Epidermal melanocyte (primary cell): ENCODE data around the gene BAHD1.

Experiments used
- DNase-seq: peaks from one replicate; pipeline ENCODE4 v3.0.0; 2011; ENCODE audit warnings: low spot score; ENCODE audit not compliant: insufficient read length

Gene BAHD1

DNA sequence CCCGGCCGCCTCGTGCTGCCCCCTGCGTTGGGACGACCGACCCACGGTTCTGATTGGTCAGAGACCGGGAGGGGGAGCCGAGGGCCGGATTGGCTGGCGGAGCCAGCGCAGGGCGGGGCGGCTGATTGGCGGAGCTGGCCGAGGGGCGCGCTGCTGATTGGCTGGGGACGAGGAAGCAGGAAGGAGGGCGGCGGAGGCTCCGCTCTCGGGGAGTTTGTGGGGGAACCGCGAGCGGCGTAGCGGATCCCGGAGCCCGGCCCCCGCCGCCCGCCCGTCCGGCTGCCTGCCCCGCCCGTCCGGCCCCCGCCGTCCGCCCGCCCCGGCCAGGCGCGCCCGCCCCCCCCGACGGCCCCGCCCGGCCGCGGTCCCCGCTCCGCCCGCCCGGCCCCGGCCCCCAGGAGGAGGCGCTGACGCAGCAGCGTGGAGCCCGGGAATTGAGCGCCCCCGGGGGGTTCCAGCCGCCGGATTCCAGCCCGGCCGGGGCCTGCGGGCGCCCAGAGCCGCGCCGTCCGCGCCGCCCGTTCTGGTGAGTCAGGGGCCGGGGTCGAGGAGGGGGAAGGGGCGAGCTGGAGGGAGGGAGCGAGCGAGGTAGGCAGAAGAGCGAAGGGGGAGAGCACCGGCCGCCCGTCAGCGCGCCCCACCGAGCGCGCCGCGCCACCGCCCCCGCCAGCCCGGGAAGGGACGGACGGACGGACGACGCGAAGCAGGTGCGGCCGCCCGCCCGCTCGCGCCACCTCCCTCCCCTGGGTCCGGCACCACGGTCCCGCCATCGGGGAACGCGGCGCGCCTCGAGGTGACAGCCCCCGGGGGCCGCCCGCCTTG is at the start of gene BAHD1:
Gene BAHD1, plus strand, starts transcription at position 211 of the 822 bp plus-strand sequence. CDS start 17,512 bp downstream, outside the sequence.
- peak; percentile 100 for DNase-seq

- no peak for DNase-seq
These were observed 47.5 kb upstream of the BAHD1 start for GRCh38 chr15:40392986-40393948.

- no peak for DNase-seq
These were observed 42.9 kb upstream of the BAHD1 start for GRCh38 chr15:40397688-40398412.

GRCh38 chr15:40398413-40398873 is 42.3 kb upstream of the BAHD1 start:
- DNase-seq: no peak

DNA sequence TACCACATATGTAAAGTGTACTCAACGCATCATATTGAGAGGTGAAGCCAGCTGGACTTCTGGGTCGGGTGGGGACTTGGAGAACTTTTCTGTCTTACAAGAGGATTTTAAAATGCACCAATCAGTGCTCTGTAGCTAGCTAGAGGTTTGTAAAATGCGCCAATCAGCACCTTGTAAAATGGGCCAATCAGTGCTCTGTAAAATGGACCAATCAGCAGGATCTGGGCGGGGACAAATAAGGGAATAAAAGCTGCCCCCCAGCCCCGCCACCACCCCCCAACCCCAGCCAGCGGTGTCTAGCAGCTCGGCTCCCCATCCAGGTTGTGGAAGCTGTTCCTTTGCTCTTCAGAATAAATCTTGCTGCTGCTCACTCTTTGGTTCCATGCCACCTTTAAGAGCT is 41.4 kb upstream of the BAHD1 start:
- DNase-seq: no peak

DNA sequence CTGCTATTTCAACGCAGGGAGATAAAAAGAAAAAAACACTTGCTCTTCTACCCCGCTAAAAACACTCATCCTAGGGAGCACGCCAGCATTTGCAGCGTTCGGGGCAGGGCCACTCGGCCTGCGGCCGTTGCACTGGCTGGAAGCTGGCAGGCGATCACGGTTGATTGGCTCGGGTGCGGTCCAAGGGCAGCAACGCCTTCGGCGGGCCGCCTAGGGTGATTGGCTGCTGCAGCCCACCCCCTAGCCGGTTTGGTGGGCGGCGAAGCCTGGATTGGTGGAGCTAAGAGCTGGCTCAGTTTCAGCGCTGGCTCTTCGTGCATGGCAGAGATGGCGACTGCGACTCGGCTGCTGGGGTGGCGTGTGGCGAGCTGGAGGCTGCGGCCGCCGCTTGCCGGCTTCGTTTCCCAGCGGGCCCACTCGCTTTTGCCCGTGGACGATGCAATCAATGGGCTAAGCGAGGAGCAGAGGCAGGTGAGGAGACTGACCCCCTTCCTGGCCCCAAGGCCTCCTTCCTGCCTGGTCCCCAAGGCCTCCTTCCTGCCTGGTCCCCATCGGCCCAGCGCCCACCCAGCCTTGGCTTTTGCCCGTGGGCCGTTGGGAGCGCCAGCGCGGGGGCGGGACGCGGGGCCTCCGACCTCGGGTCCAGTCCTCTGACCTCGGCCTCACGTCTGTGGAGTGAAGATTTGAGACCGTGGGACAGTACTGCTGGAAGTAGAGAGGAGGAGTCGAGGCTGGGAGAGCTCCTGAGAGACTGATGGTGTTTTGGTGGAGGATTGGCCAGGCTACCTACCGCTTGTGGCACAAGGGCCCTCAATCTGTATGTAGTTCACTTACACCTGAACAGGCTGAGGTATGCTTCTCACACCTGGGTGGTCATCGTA is 35.0 kb upstream of the BAHD1 start, which contains the start of gene IVD:
Gene IVD, plus strand, starts transcription at position 295 of the 881 bp plus-strand sequence. Its CDS starts 33 bp downstream, at position 328.
- DNase-seq: peak; percentile 100

DNA sequence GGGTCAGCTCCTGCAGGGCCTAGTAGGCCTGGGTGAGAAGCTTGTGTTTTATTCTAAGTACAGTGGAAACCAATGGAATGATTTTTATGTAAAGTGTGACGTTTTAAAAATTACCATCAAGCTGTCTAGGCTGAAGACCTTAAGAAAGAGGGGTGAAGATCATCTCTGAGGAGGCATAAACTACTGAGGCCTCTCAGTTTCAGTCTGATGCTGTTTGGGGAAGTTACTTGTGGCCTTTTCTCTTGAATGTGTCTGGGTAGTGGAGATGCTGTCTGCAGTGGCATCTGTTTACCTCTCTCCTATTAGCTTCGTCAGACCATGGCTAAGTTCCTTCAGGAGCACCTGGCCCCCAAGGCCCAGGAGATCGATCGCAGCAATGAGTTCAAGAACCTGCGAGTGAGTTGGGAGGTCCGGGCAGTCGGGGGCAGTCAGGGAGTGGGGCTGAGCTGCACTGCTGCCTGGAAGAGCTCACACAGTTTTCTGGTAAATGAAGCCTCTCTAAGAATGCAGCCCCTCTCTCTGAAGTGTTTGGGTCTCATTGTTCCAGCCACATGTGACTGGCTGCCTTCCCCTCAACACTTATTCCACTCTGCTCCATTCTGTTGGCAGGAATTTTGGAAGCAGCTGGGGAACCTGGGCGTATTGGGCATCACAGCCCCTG is 33.3 kb upstream of the BAHD1 start:
- DNase-seq: no peak

- DNase-seq: no peak
These were observed 31.4 kb upstream of the BAHD1 start for GRCh38 chr15:40409366-40409765.

DNA sequence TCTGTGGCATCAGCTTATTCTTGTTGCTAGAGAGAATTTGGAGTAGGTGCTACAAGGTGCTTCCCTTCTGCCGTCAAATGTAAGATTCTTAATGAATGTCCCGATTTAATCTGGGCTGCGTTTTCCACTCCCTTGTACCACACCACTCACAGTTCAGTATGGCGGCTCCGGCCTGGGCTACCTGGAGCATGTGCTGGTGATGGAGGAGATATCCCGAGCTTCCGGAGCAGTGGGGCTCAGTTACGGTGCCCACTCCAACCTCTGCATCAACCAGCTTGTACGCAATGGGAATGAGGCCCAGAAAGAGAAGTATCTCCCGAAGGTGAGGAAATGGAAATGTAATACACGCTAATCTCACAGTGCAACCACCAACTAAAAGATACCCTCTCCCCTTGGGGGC is 30.3 kb upstream of the BAHD1 start:
- no peak for DNase-seq

- DNase-seq: no peak
These were observed 28.5 kb upstream of the BAHD1 start for GRCh38 chr15:40412095-40412759.

GRCh38 chr15:40413036-40413435 is 27.7 kb upstream of the BAHD1 start:
- DNase-seq: no peak

GRCh38 chr15:40414816-40415215 is 25.9 kb upstream of the BAHD1 start:
- no peak for DNase-seq

DNA sequence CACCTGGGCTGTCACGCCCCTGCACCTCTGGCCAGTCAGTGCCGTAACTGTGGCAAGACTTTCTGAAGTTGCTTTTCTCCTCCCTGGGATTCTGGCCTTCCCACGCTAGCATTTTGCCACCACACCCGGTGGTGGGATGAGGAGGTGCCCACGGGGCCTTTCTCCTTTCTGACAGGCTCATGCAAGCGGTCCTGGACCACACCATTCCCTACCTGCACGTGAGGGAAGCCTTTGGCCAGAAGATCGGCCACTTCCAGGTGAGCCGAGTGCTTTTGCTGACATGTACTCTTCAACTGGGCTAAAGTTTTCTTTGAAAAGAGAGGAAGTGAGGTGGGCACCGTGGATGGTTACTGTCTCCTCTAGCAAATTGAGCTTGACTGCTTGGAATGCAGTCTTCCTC is 25.5 kb upstream of the BAHD1 start:
- no peak for DNase-seq

DNA sequence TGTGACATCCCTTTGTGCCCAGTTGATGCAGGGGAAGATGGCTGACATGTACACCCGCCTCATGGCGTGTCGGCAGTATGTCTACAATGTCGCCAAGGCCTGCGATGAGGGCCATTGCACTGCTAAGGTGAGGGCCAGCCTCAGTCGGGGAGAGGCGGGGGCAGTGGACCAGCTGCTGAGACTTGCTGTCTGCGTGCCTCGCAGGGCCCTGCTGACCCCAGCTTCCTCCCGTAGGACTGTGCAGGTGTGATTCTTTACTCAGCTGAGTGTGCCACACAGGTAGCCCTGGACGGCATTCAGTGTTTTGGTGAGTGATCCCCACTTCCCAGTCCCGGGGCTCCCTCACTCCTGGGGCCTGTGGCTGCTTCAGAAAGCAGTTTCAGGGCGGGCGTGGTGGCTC is 24.7 kb upstream of the BAHD1 start:
- no peak for DNase-seq

DNA sequence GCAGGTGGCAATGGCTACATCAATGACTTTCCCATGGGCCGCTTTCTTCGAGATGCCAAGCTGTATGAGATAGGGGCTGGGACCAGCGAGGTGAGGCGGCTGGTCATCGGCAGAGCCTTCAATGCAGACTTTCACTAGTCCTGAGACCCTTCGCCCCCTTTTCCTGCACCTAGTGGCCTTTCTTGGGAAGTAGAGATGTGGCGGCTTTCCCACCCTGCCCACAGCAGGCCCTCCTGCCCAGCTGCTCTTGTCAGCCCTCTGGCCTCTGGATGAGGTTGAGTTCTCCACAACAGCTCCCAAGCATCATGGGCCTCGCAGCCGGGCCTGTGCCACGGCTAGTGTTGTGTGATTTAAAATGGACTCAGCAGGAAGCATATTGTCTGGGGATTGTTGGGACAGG is 22.6 kb upstream of the BAHD1 start:
- no peak for DNase-seq

- no peak for DNase-seq
These were observed 20.6 kb upstream of the BAHD1 start for GRCh38 chr15:40420071-40420713.

- DNase-seq: no peak
These were observed 20.0 kb upstream of the BAHD1 start for GRCh38 chr15:40420793-40421192.

- DNase-seq: peak; percentile 72
These were observed 19.3 kb upstream of the BAHD1 start for GRCh38 chr15:40421246-40422157.
